ENCODE data around the gene YIF1B.
"Not testable (repeated sequence)": the region's sequence is repeated elsewhere in the genome, so short reads cannot be mapped to it uniquely, and the experiment has no call there.

YIF1B gene

GRCh38 chr19:38315657-38316476, at the start of gene YIF1B:
TSS of gene YIF1B (minus strand) at chr19:38315947. CDS start at chr19:38315917, 30 bp downstream.
- Histone ChIP-seq H3K9ac (peak within 1 kb of the TSS; percentile 50; the same call in 1 of the 2 replicates), H3K27ac (peak within 1 kb of the TSS; percentile 46), H3K4me3 (IDR thresholded peaks at IDR 0.05; ENCODE audit: insufficient read depth, low read depth, low read length) (no peak within 1 kb of the TSS), H3K36me3 (ENCODE audit: insufficient read depth) (no peaks in the 10 kb centered on the region), H3K4me2 (peak within 1 kb of the TSS; percentile 72), H3K79me2 (ENCODE audit: insufficient read depth, low read depth) (no peaks in the 10 kb centered on the region), H2AFZ (ENCODE audit: low read depth) (peak within 1 kb of the TSS; percentile 98), H3K4me1 (ENCODE audit: low read depth, poor library complexity, severe bottlenecking) (no peaks in the 10 kb centered on the region), H4K20me1 (ENCODE audit: insufficient read depth) (no peaks in the 10 kb centered on the region), H3K27me3 (ENCODE audit: insufficient read depth, low read depth) (no peaks in the 10 kb centered on the region; the same call in 1 of the 2 replicates)
- TF ChIP-seq CTCF (conservative IDR thresholded peaks at IDR 0.05; ENCODE audit: low read depth, low read length) = no peak

DNA sequence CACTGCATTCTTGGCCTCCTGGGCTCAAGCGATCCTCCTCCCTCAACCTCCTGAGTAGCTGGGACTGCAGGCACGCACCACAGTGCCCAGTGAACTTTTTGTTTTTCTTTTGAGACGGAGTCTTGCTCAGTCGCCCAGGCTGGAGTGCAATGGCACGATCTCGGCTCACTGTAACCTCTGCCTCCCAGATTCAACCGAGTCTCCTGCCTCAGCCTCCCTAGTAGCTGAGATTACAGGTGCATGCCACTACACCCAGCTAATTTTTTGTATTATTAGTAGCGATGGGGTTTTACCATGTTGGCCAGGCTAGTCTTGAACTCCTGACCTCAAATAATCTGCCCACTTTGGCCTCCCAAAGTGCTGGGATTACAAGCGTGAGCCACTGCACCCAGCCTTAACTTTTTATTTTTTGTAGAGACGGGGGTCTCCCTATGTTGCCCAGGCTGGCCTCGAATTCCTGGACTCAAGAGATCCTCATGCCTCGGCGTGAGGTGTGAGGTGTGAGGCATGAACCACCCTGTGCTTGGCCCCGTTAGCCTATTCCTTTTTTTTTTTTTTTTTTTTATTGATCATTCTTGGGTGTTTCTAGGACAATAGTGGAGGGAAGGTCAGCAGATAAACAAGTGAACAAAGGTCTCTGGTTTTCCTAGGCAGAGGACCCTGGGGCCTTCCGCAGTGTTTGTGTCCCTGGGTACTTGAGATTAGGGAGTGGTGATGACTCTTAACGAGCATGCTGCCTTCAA, 47.4 kb upstream of the YIF1B start:
- not testable (repeated sequence) for H3K4me3 ChIP-seq (IDR thresholded peaks at IDR 0.05; ENCODE audit: insufficient read depth, low read depth, low read length); H3K4me2 ChIP-seq

DNA sequence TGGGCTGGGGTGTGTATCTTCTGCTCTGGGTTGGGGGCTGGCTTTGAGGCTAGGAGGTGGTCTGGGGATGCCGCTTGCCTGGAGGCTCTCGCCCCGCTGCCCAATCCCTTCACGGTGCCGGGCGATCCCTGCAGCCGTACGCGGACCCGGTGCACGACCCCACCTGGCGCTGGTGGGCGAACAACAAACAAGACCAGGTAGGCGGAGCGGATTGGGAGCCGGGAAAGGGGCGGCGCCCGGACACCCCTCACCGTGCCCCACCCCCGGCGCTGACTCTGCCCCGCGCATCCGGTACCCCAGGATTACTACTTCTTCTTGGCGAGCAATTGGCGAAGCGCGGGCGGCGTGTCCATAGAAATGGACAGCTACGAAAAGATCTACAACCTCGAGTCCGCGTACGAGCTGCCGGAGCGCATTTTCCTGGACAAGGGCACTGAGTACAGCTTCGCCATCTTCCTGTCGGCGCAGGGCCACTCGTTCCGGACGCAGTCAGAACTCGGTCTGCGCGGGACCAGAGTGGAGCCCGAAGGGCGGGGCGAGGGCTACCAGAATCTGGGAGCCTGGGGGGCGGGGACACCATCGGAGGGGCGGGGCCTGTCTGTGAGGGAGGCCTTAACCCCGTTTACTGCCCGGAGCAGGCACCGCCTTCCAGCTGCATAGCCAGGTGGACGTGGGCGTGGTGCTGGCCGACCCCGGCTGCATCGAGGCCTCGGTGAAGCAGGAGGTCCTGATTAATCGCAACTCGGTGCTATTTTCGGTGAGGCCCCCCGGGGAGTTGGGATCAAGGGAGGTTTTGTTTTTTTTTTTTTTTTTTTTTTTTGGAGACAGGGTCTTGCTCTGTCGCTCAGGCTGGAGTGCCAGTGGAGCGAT, 46.6 kb upstream of the YIF1B start:
- H3K36me3 ChIP-seq (ENCODE audit: insufficient read depth) = no peaks in the 10 kb centered on the region
- no peaks in the 10 kb centered on the region for H4K20me1 ChIP-seq (ENCODE audit: insufficient read depth)
- no peak overlapping the region for H3K4me3 ChIP-seq (IDR thresholded peaks at IDR 0.05; ENCODE audit: insufficient read depth, low read depth, low read length)
- TF ChIP-seq CTCF (conservative IDR thresholded peaks at IDR 0.05; ENCODE audit: low read depth, low read length) = no peak
- no peaks in the 10 kb centered on the region for H3K79me2 ChIP-seq (ENCODE audit: insufficient read depth, low read depth)
- H3K27ac ChIP-seq = no peak overlapping the region
- H2AFZ ChIP-seq (ENCODE audit: low read depth) = no peak overlapping the region
- H3K9ac ChIP-seq = no peak overlapping the region
- H3K4me1 ChIP-seq (ENCODE audit: low read depth, poor library complexity, severe bottlenecking) = no peaks in the 10 kb centered on the region
- H3K4me2 ChIP-seq = no peak overlapping the region
- H3K27me3 ChIP-seq (ENCODE audit: insufficient read depth, low read depth) = peaks cover 28% of the 10 kb centered on the region

More for the DNA sequence above, 47.4 kb upstream of the YIF1B start:
- not testable (repeated sequence) for H3K79me2 ChIP-seq (ENCODE audit: insufficient read depth, low read depth); H2AFZ ChIP-seq (ENCODE audit: low read depth); H4K20me1 ChIP-seq (ENCODE audit: insufficient read depth); H3K9ac ChIP-seq; H3K36me3 ChIP-seq (ENCODE audit: insufficient read depth); H3K27ac ChIP-seq; H3K4me1 ChIP-seq (ENCODE audit: low read depth, poor library complexity, severe bottlenecking)
- peaks cover 31% of the 10 kb centered on the region for H3K27me3 ChIP-seq (ENCODE audit: insufficient read depth, low read depth)

DNA sequence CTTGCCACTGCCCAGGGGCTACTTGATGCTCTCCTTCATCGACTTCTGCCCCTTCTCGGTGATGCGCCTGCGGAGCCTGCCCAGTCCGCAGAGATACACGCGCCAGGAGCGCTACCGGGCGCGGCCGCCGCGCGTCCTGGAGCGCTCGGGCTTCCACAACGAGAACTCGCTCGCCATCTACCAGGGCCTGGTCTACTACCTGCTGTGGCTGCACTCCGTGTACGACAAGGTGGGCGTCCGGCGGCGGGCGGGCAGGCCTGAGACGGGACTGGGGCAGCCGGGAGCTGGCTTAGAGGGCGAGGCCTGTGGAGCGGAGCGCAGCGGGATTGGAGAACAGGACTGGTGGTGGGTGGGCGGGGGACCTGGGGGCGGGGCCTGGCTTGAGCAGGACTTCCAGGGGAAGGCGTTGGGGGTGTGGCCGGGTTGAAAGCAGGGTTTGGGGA, 45.9 kb upstream of the YIF1B start:
- no peak overlapping the region for H3K4me2 ChIP-seq
- no peak overlapping the region for H2AFZ ChIP-seq (ENCODE audit: low read depth)
- no peak overlapping the region for H3K9ac ChIP-seq

More for the DNA sequence above, 45.9 kb upstream of the YIF1B start:
- Histone ChIP-seq H3K4me1 (ENCODE audit: low read depth, poor library complexity, severe bottlenecking) (no peaks in the 10 kb centered on the region), H3K4me3 (IDR thresholded peaks at IDR 0.05; ENCODE audit: insufficient read depth, low read depth, low read length) (no peak overlapping the region), H3K36me3 (ENCODE audit: insufficient read depth) (no peaks in the 10 kb centered on the region), H3K27me3 (ENCODE audit: insufficient read depth, low read depth) (peaks cover 24% of the 10 kb centered on the region), H4K20me1 (ENCODE audit: insufficient read depth) (no peaks in the 10 kb centered on the region), H3K27ac (no peak overlapping the region), H3K79me2 (ENCODE audit: insufficient read depth, low read depth) (no peaks in the 10 kb centered on the region)
- no peak for TF ChIP-seq CTCF (conservative IDR thresholded peaks at IDR 0.05; ENCODE audit: low read depth, low read length)
